Adipocyte (in vitro differentiated cells): Measurements from ENCODE around the gene NSMF.

ENCODE experiments used
- DNase-seq: peaks from one replicate; pipeline ENCODE4 v3.0.0-alpha.2; 2015; ENCODE audit warnings: low read depth
- H3K27me3 ChIP-seq: replicated peaks from 2 replicates; pipeline ENCODE4 v1.7.0; 2013; ENCODE audit warnings: mild to moderate bottlenecking, low read length, moderate library complexity; ENCODE audit not compliant: control insufficient read depth, insufficient read depth
- H3K36me3 ChIP-seq: 2 replicates; pipeline ENCODE4 v1.7.0; 2013; ENCODE audit warnings: low read length, mild to moderate bottlenecking, moderate library complexity; ENCODE audit not compliant: control insufficient read depth, insufficient read depth, severe bottlenecking
- H3K4me1 ChIP-seq: 2 replicates; pipeline ENCODE4 v1.7.0; 2013; ENCODE audit warnings: mild to moderate bottlenecking, low read length, moderate library complexity; ENCODE audit not compliant: control insufficient read depth, insufficient read depth
- H3K4me3 ChIP-seq: 2 replicates; pipeline ENCODE4 v1.7.0; 2013; ENCODE audit warnings: mild to moderate bottlenecking, low read length, moderate library complexity
- H3K9ac ChIP-seq: 2 replicates; pipeline ENCODE4 v1.7.0; 2013; ENCODE audit warnings: mild to moderate bottlenecking, low read length, moderate library complexity
- H3K9me3 ChIP-seq: 2 replicates; pipeline ENCODE4 v1.7.0; 2013; ENCODE audit warnings: mild to moderate bottlenecking, low read length, moderate library complexity; ENCODE audit not compliant: control insufficient read depth

Gene NSMF

DNA sequence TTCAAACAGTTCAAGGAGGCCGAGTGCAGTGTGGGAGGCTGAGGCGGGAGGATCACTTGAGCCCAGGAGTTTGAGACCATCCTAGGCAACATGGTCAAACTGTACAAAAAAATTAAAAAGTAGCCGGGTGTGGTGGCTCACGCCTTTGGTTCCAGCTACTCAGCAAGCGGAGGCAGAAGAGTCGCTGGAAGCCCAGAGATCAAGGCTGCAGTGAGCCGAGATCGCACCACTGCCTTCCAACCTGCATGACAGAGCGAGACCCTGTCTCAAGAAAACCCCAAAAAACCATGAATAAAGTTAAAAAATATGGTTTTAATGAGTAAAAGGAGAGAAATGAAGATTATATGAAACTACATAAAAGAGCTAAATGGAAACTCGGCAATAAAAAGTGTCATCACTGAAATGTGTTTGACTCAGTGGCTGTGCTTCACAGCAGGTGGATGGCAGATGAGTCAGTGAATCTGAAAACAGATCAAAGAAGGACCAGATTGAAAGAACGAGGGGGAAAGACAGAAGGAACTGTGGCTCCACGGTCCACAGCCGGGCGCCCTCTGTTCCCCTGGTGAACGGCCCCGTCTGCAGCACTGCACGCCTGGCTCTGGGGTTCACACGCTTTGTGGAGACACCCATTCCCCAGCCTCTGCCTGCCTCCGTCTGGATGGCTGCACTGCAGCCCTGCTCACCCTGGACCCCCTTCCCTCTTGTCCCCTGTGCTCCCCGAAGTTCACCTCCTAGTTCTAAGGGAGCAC lies 61.3 kb downstream of the NSMF start:
- H3K9me3 ChIP-seq = no peaks in the 10 kb centered on the region
- no peak overlapping the region for H3K9ac ChIP-seq
- no peaks in the 10 kb centered on the region for H3K36me3 ChIP-seq
- no peak overlapping the region for H3K4me3 ChIP-seq
- no peaks in the 10 kb centered on the region for H3K27me3 ChIP-seq
- H3K4me1 ChIP-seq = peaks cover 6% of the 10 kb centered on the region
- DNase-seq = no peak
